Fibroblast of mammary gland (primary cell): ENCODE data around the gene OR51A7.
"Not testable (repeated sequence)": the region's sequence is repeated elsewhere in the genome, so short reads cannot be mapped to it uniquely, and the experiment has no call there.

Source experiments
- DNase-seq: peaks from one replicate; pipeline ENCODE4 v3.0.0-alpha.2; 2010; ENCODE audit warnings: low read depth
- H3K4me3 ChIP-seq: 2 replicates; pipeline ENCODE4 v1.5.1; 2011; ENCODE audit warnings: low read depth, mild to moderate bottlenecking, low read length, moderate library complexity; ENCODE audit not compliant: control insufficient read depth
- CTCF ChIP-seq: conservative IDR thresholded peaks from 2 replicates; pipeline ENCODE4 v1.5.1; 2011; ENCODE audit warnings: low read depth, low read length, inconsistent platforms; ENCODE audit not compliant: control insufficient read depth, insufficient read depth

Gene OR51A7

GRCh38 chr11:4947505-4947904 lies 43.9 kb downstream of the OR51A7 start, which contains the start of gene OR51A4:
OR51A4 (minus strand) TSS chr11:4947605; CDS start chr11:4947100, 505 bp downstream.
- DNase-seq, result no peak
- no peak within 1 kb of the TSS for H3K4me3 ChIP-seq
- no peak for TF ChIP-seq CTCF

DNA sequence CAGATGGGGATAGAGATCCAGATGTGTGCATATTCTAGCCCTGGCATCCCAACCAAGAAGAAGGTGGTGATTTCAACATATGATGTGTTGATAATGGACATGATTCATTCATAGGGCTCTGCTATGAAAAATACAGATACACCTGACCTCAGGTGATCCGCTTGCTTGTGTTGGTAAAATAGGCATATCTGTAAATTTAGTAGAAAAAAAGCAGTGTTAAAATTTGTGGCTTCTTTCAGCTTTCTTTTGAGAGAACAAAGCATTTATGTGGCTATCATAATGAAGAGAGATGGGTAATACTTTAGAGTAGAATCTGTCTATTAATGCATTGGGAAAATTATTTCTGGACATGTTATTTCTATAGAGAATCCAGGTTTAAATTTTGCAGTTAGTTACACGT lies 52.0 kb downstream of the OR51A7 start, which contains the start of gene OR51A2:
OR51A2 (minus strand) TSS at position 101 of the 400 bp plus-strand sequence; CDS start at position 101, 0 bp downstream.
- not testable (repeated sequence) for H3K4me3 ChIP-seq, DNase-seq

GRCh38 chr11:4957396-4957795 lies 53.8 kb downstream of the OR51A7 start:
- no peak for TF ChIP-seq CTCF
- no peak for DNase-seq
- H3K4me3 ChIP-seq, result no peak overlapping the region
